ENCODE data around the gene SYCP2L.

SYCP2L gene

DNA sequence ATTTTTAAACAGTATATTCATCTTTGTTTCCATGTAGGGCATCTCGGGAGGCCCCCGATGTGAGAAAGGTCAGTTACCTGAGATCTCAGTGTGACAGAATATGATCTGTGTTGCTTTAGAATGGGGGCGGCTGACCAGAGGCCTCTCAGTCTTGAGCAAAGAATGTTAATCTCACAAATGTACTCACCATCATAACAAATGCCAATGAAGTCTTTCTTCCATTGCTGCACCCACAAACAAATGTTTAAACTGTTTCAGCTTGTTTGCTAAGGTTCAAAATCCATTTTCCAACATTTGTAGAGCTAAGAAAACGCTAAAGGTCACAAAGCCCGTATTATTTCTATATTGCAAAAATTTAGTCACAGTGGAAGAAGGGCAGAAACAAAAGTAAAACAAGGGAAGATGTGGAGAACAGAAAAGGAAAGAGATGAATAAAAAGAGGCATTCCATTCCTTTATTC, 125.5 kb downstream of the SYCP2L start:
- no peaks in the 10 kb centered on the region for H3K36me3 ChIP-seq (ENCODE audit: control insufficient read depth, insufficient read depth, low read length)
- H3K4me3 ChIP-seq (replicated peaks; ENCODE audit: low read depth, low read length), result no peak overlapping the region
- no peak for DNase-seq (ENCODE audit: extremely low read depth, insufficient read length)
- H3K27me3 ChIP-seq (replicated peaks; ENCODE audit: control insufficient read depth, insufficient read depth, low read length), result no peaks in the 10 kb centered on the region
- TF ChIP-seq, protein P1, sequence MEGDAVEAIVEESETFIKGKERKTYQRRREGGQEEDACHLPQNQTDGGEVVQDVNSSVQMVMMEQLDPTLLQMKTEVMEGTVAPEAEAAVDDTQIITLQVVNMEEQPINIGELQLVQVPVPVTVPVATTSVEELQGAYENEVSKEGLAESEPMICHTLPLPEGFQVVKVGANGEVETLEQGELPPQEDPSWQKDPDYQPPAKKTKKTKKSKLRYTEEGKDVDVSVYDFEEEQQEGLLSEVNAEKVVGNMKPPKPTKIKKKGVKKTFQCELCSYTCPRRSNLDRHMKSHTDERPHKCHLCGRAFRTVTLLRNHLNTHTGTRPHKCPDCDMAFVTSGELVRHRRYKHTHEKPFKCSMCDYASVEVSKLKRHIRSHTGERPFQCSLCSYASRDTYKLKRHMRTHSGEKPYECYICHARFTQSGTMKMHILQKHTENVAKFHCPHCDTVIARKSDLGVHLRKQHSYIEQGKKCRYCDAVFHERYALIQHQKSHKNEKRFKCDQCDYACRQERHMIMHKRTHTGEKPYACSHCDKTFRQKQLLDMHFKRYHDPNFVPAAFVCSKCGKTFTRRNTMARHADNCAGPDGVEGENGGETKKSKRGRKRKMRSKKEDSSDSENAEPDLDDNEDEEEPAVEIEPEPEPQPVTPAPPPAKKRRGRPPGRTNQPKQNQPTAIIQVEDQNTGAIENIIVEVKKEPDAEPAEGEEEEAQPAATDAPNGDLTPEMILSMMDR (IDR thresholded peaks at IDR 0.05; ENCODE audit: insufficient read depth, low read length, poor library complexity, severe bottlenecking), result no peak

DNA sequence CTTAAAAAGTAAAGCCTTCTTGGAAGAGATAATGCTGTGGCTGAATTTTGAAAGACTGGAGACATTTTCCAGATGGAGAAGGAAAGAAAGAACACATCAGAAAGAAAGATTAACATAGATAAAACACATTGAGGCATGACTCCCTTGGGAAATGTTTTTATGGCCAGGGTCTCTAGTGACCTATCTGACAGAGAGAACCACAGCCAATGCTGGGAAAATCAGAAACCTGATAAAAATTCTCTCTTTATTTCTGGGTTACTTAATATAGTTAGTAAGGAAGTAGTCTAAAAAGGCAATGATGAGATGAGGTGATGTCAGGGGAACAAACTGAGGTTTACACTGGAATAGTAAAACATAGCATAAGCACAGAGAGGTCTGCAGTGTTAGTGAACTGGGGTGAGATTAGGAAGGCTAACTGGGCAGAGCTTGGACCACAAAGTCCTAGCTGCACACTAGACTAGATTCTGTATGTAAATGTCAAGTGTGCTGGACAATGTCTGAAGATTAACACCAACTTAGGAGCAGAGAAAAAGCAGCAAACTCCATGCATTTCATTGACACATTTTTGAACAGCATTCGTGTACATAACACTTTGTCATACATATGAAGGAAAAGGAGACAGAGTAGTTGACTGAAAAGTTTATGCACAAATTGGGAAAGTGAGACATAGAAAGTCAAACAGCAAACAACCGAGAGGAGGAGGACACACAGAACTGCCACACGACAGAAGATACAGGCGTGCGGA, 126.3 kb downstream of the SYCP2L start:
- Histone ChIP-seq H3K27me3 (replicated peaks; ENCODE audit: control insufficient read depth, insufficient read depth, low read length) (no peaks in the 10 kb centered on the region), H3K4me3 (replicated peaks; ENCODE audit: low read depth, low read length) (no peak overlapping the region), H3K36me3 (ENCODE audit: control insufficient read depth, insufficient read depth, low read length) (no peaks in the 10 kb centered on the region)
- TF ChIP-seq, protein P1 (IDR thresholded peaks at IDR 0.05; ENCODE audit: insufficient read depth, low read length, poor library complexity, severe bottlenecking), result no peak
- DNase-seq (ENCODE audit: extremely low read depth, insufficient read length), result no peak

DNA sequence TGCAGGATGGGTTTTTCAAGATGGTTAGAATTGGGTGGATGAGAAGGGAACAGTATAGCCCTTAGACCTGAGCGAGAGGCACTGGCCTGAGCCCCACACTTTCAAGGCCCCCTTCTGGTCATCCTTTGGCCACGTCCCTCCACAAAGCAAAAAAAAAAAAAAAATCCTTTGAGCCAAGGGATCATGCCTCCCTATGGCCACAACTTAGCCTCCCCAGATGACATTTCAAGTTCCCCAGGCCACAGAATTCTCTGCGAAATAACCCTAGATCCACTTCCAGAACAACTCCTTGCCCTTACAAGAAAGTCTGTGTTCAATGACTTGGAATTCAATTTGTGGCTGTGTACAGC, 126.8 kb downstream of the SYCP2L start:
- Histone ChIP-seq H3K36me3 (ENCODE audit: control insufficient read depth, insufficient read depth, low read length) (no peaks in the 10 kb centered on the region), H3K4me3 (replicated peaks; ENCODE audit: low read depth, low read length) (no peak overlapping the region), H3K27me3 (replicated peaks; ENCODE audit: control insufficient read depth, insufficient read depth, low read length) (no peaks in the 10 kb centered on the region)
- DNase-seq (ENCODE audit: extremely low read depth, insufficient read length), result no peak
- TF ChIP-seq, protein P1 (IDR thresholded peaks at IDR 0.05; ENCODE audit: insufficient read depth, low read length, poor library complexity, severe bottlenecking), result no peak

DNA sequence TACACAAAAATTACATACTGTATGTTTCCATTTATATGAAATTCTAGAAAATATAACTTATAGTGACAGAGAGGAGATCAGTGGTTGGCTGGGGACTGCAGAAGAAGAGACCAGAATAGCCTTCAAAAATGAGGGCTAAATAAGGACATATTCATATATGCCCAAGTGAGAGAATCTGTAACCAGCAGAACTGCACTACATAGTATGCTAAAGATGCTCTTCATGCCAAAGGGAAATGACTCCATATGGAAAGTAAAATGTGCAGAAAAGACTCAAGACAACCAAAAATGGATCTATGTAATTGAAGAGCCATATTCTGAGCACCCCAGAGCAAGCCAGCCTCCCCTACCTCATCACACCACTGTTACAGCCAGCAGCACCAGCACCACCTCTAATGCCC, 128.2 kb downstream of the SYCP2L start:
- no peaks in the 10 kb centered on the region for H3K27me3 ChIP-seq (replicated peaks; ENCODE audit: control insufficient read depth, insufficient read depth, low read length)
- H3K4me3 ChIP-seq (replicated peaks; ENCODE audit: low read depth, low read length), result no peak overlapping the region
- H3K36me3 ChIP-seq (ENCODE audit: control insufficient read depth, insufficient read depth, low read length), result no peaks in the 10 kb centered on the region
- TF ChIP-seq, protein P1 (IDR thresholded peaks at IDR 0.05; ENCODE audit: insufficient read depth, low read length, poor library complexity, severe bottlenecking), result no peak
- no peak for DNase-seq (ENCODE audit: extremely low read depth, insufficient read length)

DNA sequence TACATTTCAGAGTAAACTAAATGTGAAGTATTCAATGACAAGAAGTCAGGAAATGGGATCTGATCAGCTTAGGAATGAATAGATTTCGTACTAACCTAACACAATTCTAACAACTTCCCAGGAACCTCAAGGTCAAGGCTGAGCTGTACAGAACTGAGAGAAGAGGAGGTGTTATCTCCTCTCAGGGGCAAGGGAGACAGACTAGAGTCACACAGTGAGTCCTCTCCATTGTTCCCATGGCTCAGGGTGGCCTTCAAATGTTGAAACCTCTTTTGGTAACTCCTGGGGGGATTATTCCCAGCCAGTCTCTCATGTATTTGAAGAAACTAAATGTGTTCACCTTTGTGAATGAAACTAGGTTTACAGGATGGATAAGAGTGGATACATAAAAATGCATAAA, 129.6 kb downstream of the SYCP2L start:
- Histone ChIP-seq H3K27me3 (replicated peaks; ENCODE audit: control insufficient read depth, insufficient read depth, low read length) (no peaks in the 10 kb centered on the region), H3K36me3 (ENCODE audit: control insufficient read depth, insufficient read depth, low read length) (no peaks in the 10 kb centered on the region), H3K4me3 (replicated peaks; ENCODE audit: low read depth, low read length) (no peak overlapping the region)
- no peak for DNase-seq (ENCODE audit: extremely low read depth, insufficient read length)
- TF ChIP-seq, protein P1 (IDR thresholded peaks at IDR 0.05; ENCODE audit: insufficient read depth, low read length, poor library complexity, severe bottlenecking), result no peak

DNA sequence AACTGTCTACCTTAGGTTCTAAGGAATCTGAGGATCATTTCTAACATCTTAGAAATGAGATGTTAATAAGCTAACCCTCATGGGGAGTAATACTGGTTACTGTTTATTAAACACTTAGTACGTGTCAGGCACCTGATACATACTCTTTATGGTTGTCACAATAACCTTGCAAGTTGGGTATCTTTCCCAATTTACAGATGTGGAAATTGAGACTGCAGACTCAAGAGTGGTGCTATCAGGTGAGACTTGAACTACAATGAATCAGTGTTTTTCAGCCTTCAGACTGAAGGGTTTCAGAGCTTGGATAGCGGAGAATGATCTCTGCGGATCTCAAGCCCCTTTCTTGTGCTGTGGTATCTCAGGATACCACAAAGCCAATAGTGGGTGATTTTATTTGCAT, 130.2 kb downstream of the SYCP2L start:
- TF ChIP-seq, protein P1 (IDR thresholded peaks at IDR 0.05; ENCODE audit: insufficient read depth, low read length, poor library complexity, severe bottlenecking), result no peak
- H3K36me3 ChIP-seq (ENCODE audit: control insufficient read depth, insufficient read depth, low read length), result no peaks in the 10 kb centered on the region
- no peak for DNase-seq (ENCODE audit: extremely low read depth, insufficient read length)
- no peak overlapping the region for H3K4me3 ChIP-seq (replicated peaks; ENCODE audit: low read depth, low read length)
- H3K27me3 ChIP-seq (replicated peaks; ENCODE audit: control insufficient read depth, insufficient read depth, low read length), result no peaks in the 10 kb centered on the region
